ENCODE results near the gene KRT2.

KRT2 gene

DNA sequence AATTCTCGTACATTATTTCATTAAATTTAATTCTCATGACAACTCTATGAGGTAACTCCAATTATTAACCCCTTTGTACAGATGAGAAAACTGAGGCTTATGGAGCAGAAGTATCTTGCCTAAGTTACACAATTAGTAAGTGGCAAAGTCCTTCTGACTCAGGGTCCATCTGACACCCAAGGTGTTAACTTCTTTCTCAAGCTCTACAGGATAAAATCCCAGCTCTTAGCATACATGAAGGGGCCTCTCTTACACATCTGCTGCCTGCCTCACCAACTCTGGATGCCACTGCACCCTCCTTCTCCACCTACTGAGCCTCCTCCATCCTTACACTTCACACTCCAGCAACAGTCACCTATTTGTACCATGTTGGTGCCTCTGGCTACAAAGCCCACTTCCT lies 46.5 kb downstream of the KRT2 start:
- Histone ChIP-seq H3K4me3 (ENCODE audit: low read length in 2 of 2) (no peak overlapping the region), H3K4me1 (ENCODE audit: control insufficient read depth in 2 of 2, insufficient read depth in 2 of 2, low read length in 2 of 2) (no peaks in the 10 kb centered on the region), H3K27ac (ENCODE audit: low read depth in 2 of 2, low read length in 2 of 2) (no peak overlapping the region), H3K36me3 (ENCODE audit: control insufficient read depth in 2 of 2, insufficient read depth in 2 of 2, low read length in 2 of 2) (no peaks in the 10 kb centered on the region), H3K27me3 (ENCODE audit: control insufficient read depth in 2 of 2, insufficient read depth in 2 of 2, low read length in 2 of 2) (peaks cover 9 to 11% of the 10 kb centered on the region in 2 donors), H3K9me3 (ENCODE audit: control insufficient read depth in 2 of 2, low read length in 2 of 2) (no peaks in the 10 kb centered on the region), H3K9ac (ENCODE audit: low read depth in 1 of 2, low read length in 2 of 2) (no peak overlapping the region)

DNA sequence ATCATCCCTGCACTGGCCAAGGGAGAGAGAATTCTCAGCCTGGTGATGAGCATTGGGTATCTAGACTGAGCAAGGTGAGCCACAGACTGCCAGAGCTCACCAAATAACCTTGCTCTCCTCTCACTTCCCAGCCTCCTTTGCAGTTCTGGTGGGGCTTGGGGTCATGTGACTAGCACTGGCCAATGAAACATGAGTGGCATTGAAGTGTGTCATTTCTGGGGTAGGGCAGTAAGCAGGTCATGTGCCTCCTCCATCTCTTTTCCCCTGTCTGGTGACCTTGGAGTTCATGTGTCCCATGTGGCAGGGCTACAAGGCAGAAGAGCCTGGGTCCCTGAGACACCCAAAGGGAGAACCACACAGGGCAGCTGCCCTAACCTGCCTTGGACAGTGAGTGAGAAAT lies 47.2 kb downstream of the KRT2 start:
- no peak overlapping the region for H3K9ac ChIP-seq (ENCODE audit: low read depth in 1 of 2, low read length in 2 of 2)

DNA sequence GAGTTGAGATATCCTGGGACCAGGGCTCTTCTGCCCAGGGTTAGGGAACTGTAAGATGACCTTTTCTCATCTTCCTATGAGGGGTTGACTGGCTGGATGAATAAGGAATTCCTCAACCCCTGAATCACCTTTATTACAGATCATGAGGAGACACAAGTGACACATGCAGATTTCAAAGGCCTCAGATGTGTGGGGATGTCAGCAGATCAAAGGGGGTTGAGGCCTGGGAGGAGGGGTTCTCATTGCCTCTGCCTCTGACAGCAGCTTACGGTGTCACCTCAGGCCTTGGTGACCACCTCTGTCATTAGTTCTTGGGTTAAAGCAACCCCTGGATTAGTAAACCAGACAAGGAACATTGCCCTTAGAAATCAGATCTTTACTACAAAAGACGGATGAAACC lies 48.7 kb downstream of the KRT2 start:
- H3K27me3 ChIP-seq (ENCODE audit: control insufficient read depth in 2 of 2, insufficient read depth in 2 of 2, low read length in 2 of 2), result peaks cover 17 to 18% of the 10 kb centered on the region in 2 donors

More for the DNA sequence above, 47.2 kb downstream of the KRT2 start:
- H3K4me3 ChIP-seq (ENCODE audit: low read length in 2 of 2), result no peak overlapping the region
- no peaks in the 10 kb centered on the region for H3K36me3 ChIP-seq (ENCODE audit: control insufficient read depth in 2 of 2, insufficient read depth in 2 of 2, low read length in 2 of 2)
- no peaks in the 10 kb centered on the region for H3K9me3 ChIP-seq (ENCODE audit: control insufficient read depth in 2 of 2, low read length in 2 of 2)
- H3K27ac ChIP-seq (ENCODE audit: low read depth in 2 of 2, low read length in 2 of 2), result no peak overlapping the region
- peaks cover 11 to 12% of the 10 kb centered on the region in 2 donors for H3K27me3 ChIP-seq (ENCODE audit: control insufficient read depth in 2 of 2, insufficient read depth in 2 of 2, low read length in 2 of 2)
- H3K4me1 ChIP-seq (ENCODE audit: control insufficient read depth in 2 of 2, insufficient read depth in 2 of 2, low read length in 2 of 2), result no peaks in the 10 kb centered on the region

DNA sequence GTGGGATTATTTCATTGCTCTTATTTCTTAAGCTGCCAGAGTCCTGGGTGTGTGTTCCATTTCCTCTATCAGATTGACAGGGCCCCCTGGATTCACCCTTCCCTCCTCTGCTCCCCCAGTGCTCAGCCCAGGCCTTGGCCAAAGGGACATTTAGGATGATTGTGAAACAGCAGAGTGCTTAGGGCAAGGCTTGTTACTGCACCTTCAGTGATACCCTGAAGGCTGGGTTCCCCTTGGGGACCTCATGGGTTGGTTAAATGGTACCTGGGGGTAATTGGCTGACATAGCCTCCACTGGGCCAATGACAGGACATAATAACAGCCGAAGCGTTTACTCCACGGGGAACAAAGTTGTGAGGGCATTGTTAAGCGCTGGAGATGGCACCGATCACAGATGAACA lies 49.5 kb downstream of the KRT2 start:
- Histone ChIP-seq H3K4me3 (ENCODE audit: low read length in 2 of 2) (no peak overlapping the region), H3K27me3 (ENCODE audit: control insufficient read depth in 2 of 2, insufficient read depth in 2 of 2, low read length in 2 of 2) (peaks cover 17 to 18% of the 10 kb centered on the region in 2 donors), H3K36me3 (ENCODE audit: control insufficient read depth in 2 of 2, insufficient read depth in 2 of 2, low read length in 2 of 2) (no peaks in the 10 kb centered on the region), H3K27ac (ENCODE audit: low read depth in 2 of 2, low read length in 2 of 2) (no peak overlapping the region), H3K4me1 (ENCODE audit: control insufficient read depth in 2 of 2, insufficient read depth in 2 of 2, low read length in 2 of 2) (no peaks in the 10 kb centered on the region), H3K9me3 (ENCODE audit: control insufficient read depth in 2 of 2, low read length in 2 of 2) (no peaks in the 10 kb centered on the region), H3K9ac (ENCODE audit: low read depth in 1 of 2, low read length in 2 of 2) (no peak overlapping the region)

More for the DNA sequence above, 48.7 kb downstream of the KRT2 start:
- Histone ChIP-seq H3K36me3 (ENCODE audit: control insufficient read depth in 2 of 2, insufficient read depth in 2 of 2, low read length in 2 of 2) (no peaks in the 10 kb centered on the region), H3K4me1 (ENCODE audit: control insufficient read depth in 2 of 2, insufficient read depth in 2 of 2, low read length in 2 of 2) (no peaks in the 10 kb centered on the region), H3K27ac (ENCODE audit: low read depth in 2 of 2, low read length in 2 of 2) (no peak overlapping the region), H3K9me3 (ENCODE audit: control insufficient read depth in 2 of 2, low read length in 2 of 2) (no peaks in the 10 kb centered on the region), H3K4me3 (ENCODE audit: low read length in 2 of 2) (no peak overlapping the region), H3K9ac (ENCODE audit: low read depth in 1 of 2, low read length in 2 of 2) (no peak overlapping the region)

DNA sequence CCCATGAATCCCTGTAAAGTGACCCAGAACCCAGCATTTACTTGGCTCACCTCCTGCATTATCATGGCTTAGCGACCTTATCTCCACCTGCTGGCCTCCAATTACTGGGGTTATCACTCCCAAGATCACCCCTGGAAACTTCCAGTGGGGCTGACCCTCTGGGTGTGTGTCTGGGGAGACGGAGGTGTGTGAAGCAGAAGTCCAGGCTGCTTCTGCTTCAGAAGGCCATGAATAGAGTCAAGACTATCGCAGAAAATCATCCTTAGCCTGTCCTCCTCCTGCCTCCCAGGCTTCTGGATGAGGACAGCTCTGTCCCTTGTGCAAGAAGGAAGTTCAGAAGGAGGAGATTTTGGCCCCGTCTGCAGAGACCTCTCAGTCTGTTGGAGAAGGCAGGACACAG lies 50.3 kb downstream of the KRT2 start:
- Histone ChIP-seq H3K9me3 (ENCODE audit: control insufficient read depth in 2 of 2, low read length in 2 of 2) (no peaks in the 10 kb centered on the region), H3K36me3 (ENCODE audit: control insufficient read depth in 2 of 2, insufficient read depth in 2 of 2, low read length in 2 of 2) (no peaks in the 10 kb centered on the region), H3K4me1 (ENCODE audit: control insufficient read depth in 2 of 2, insufficient read depth in 2 of 2, low read length in 2 of 2) (no peaks in the 10 kb centered on the region), H3K9ac (ENCODE audit: low read depth in 1 of 2, low read length in 2 of 2) (no peak overlapping the region), H3K27ac (ENCODE audit: low read depth in 2 of 2, low read length in 2 of 2) (no peak overlapping the region), H3K4me3 (ENCODE audit: low read length in 2 of 2) (no peak overlapping the region), H3K27me3 (ENCODE audit: control insufficient read depth in 2 of 2, insufficient read depth in 2 of 2, low read length in 2 of 2) (peaks cover 17 to 18% of the 10 kb centered on the region in 2 donors)

DNA sequence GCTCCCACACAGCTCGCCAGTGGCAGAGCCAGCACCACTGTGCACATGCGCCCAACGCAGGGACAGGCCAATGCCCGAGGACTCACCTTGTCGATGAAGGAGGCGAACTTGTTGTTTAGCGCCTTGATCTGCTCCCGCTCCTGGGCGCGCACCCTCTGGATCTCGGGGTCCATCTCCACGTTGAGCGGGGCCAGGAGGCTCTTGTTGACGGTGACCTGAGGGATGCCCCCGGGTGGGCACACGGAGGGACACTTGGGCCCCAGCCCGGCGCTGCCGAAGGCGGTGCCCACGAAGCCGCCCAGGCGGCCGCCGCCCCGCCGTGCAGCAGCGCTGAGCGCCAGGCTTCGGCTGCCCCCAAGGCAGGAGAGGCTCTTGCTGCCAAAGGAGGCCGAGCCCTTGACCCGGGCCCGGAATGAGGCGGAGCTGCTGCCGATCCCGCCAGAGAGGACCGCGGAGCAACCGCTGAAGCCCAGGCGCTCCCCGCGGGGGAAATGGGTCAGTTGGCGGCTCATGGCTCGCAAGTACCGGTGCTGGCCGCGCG lies 51.0 kb downstream of the KRT2 start, which contains the start of gene KRT72:
Gene KRT72 (minus strand): TSS at position 523 of the 541 bp plus-strand sequence. CDS start 11 bp downstream, at position 512.
- H3K4me1 ChIP-seq (ENCODE audit: control insufficient read depth in 2 of 2, insufficient read depth in 2 of 2, low read length in 2 of 2), result no peaks in the 10 kb centered on the region
- H3K27ac ChIP-seq (ENCODE audit: low read depth in 2 of 2, low read length in 2 of 2), result no peak within 1 kb of the TSS
- H3K9me3 ChIP-seq (ENCODE audit: control insufficient read depth in 2 of 2, low read length in 2 of 2), result no peaks in the 10 kb centered on the region
- H3K36me3 ChIP-seq (ENCODE audit: control insufficient read depth in 2 of 2, insufficient read depth in 2 of 2, low read length in 2 of 2), result no peaks in the 10 kb centered on the region
- no peak within 1 kb of the TSS for H3K9ac ChIP-seq (ENCODE audit: low read depth in 1 of 2, low read length in 2 of 2)
- H3K27me3 ChIP-seq (ENCODE audit: control insufficient read depth in 2 of 2, insufficient read depth in 2 of 2, low read length in 2 of 2), result peaks cover 17 to 18% of the 10 kb centered on the region in 2 donors
- H3K4me3 ChIP-seq (ENCODE audit: low read length in 2 of 2), result no peak within 1 kb of the TSS

DNA sequence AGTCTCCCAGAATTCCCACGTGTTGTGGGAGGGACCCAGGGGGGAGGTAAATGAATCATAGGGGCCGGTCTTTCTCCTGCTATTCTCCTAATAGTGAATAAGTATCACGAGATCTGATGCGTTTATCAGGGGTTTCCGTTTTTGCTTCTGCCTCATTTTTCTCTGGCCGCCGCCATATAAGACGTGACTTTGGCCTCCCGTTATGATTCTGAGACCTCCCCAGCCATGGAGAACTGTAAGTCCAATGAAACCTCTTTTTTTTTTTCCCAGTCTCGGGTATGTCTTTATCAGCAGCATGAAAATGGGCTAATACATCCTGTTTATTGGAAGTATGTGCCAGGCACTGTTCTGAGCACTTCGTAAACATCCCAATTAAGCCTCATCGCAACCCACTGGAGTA lies 51.5 kb downstream of the KRT2 start:
- H3K27me3 ChIP-seq (ENCODE audit: control insufficient read depth in 2 of 2, insufficient read depth in 2 of 2, low read length in 2 of 2), result peaks cover 17 to 18% of the 10 kb centered on the region in 2 donors
- no peaks in the 10 kb centered on the region for H3K4me1 ChIP-seq (ENCODE audit: control insufficient read depth in 2 of 2, insufficient read depth in 2 of 2, low read length in 2 of 2)
- H3K36me3 ChIP-seq (ENCODE audit: control insufficient read depth in 2 of 2, insufficient read depth in 2 of 2, low read length in 2 of 2), result no peaks in the 10 kb centered on the region
- H3K27ac ChIP-seq (ENCODE audit: low read depth in 2 of 2, low read length in 2 of 2), result no peak overlapping the region
- H3K9me3 ChIP-seq (ENCODE audit: control insufficient read depth in 2 of 2, low read length in 2 of 2), result no peaks in the 10 kb centered on the region
- H3K4me3 ChIP-seq (ENCODE audit: low read length in 2 of 2), result no peak overlapping the region
- no peak overlapping the region for H3K9ac ChIP-seq (ENCODE audit: low read depth in 1 of 2, low read length in 2 of 2)

DNA sequence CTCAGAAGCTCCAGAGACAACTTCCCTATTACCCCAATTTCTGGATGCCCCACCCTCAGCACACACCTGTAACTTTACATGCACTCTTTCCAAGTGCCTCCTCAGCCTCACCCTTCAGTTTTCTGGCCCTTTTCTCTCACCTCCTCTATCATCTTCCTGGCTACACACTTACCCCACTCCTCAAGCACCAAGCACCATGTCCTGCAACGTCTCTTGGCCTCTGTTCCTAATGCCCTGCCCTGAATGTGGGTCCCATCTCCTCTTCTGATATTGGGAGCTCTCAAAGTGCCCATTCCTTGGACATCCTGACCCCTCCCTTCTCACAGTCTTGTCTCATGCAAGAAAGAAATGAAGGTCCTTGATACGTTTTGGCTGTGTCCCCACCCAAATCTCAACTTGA lies 51.9 kb downstream of the KRT2 start:
- no peak overlapping the region for H3K4me3 ChIP-seq (ENCODE audit: low read length in 2 of 2)
- no peak overlapping the region for H3K9ac ChIP-seq (ENCODE audit: low read depth in 1 of 2, low read length in 2 of 2)
- H3K9me3 ChIP-seq (ENCODE audit: control insufficient read depth in 2 of 2, low read length in 2 of 2), result no peaks in the 10 kb centered on the region
- H3K36me3 ChIP-seq (ENCODE audit: control insufficient read depth in 2 of 2, insufficient read depth in 2 of 2, low read length in 2 of 2), result no peaks in the 10 kb centered on the region
- H3K27me3 ChIP-seq (ENCODE audit: control insufficient read depth in 2 of 2, insufficient read depth in 2 of 2, low read length in 2 of 2), result peaks cover 17 to 18% of the 10 kb centered on the region in 2 donors
- H3K4me1 ChIP-seq (ENCODE audit: control insufficient read depth in 2 of 2, insufficient read depth in 2 of 2, low read length in 2 of 2), result no peaks in the 10 kb centered on the region
- H3K27ac ChIP-seq (ENCODE audit: low read depth in 2 of 2, low read length in 2 of 2), result no peak overlapping the region

DNA sequence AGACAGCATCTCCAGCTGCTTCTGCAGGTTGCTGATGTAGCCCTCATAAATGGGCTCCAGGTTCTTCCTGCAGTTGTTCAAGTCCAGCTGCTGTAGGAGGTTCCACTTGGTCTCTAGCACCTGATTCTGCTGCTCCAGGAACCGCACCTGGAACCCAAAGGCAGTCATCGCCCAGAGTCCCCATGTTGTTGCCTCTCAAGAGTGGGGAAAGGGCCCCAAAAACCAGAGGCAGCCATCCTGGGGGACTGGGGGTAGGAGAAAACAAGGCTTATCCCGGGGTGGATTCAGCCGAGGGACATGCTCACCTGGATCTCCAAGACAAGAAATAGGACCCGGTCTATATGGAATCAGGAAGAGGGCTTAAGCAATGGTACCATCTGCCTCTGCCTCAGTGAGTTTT lies 53.0 kb downstream of the KRT2 start:
- H3K27me3 ChIP-seq (ENCODE audit: control insufficient read depth in 2 of 2, insufficient read depth in 2 of 2, low read length in 2 of 2), result peaks cover 17 to 18% of the 10 kb centered on the region in 2 donors
- no peak overlapping the region for H3K27ac ChIP-seq (ENCODE audit: low read depth in 2 of 2, low read length in 2 of 2)
- H3K9ac ChIP-seq (ENCODE audit: low read depth in 1 of 2, low read length in 2 of 2), result no peak overlapping the region
- no peaks in the 10 kb centered on the region for H3K36me3 ChIP-seq (ENCODE audit: control insufficient read depth in 2 of 2, insufficient read depth in 2 of 2, low read length in 2 of 2)
- H3K4me3 ChIP-seq (ENCODE audit: low read length in 2 of 2), result no peak overlapping the region
- H3K9me3 ChIP-seq (ENCODE audit: control insufficient read depth in 2 of 2, low read length in 2 of 2), result no peaks in the 10 kb centered on the region
- H3K4me1 ChIP-seq (ENCODE audit: control insufficient read depth in 2 of 2, insufficient read depth in 2 of 2, low read length in 2 of 2), result no peaks in the 10 kb centered on the region

All from mucosa of rectum (tissue), 2 donors.